SK-N-MC (cell line): ENCODE measurements around the gene PLPP3.

Source experiments
- EZH2 ChIP-seq: fragments of 200-600 bp; sonication (generic); IDR thresholded peaks from one replicate; pipeline ENCODE4 v1.6.1; 2017; ENCODE audit warnings: antibody characterized with exemption
- POLR2AphosphoS5 ChIP-seq: IDR thresholded peaks from 2 replicates; pipeline ENCODE4 v1.6.1; 2012; ENCODE audit warnings: mild to moderate bottlenecking, low read depth, low read length, borderline replicate concordance

DNA sequence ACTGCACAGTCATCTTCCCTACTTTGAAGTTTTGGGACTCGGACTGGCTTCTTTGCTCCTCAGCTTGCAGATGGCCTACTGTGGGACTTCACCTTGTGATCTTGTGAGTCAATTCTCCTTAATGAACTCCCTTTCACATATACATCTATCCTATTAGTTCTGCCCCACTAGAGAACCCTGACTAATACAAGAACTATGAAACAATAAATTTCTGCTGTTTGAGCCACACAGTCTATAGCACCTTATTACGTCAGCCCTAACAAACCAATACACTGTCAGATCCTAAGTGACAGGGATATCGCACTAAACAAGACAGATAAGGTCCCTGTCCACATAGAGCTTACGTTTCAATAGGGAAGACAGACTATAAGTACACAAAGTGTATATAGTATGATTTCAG lies 120.1 kb downstream of the PLPP3 start:
- no peak for TF ChIP-seq POLR2AphosphoS5
- no peak for TF ChIP-seq EZH2
